GM12865 (cell line): ENCODE results near the gene FMN1.

ENCODE experiments used
- DNase-seq: peaks from one replicate; pipeline ENCODE4 v3.0.0; 2010; ENCODE audit warnings: low read depth
- H3K4me3 ChIP-seq: 2 replicates; pipeline ENCODE4 v1.5.1; 2011; ENCODE audit warnings: mild to moderate bottlenecking, low read depth, low read length, control low read depth
- CTCF ChIP-seq: IDR thresholded peaks from 2 replicates; pipeline ENCODE4 v1.5.1; 2011; ENCODE audit warnings: low read length, control low read depth, low read depth, inconsistent platforms; ENCODE audit not compliant: insufficient read depth; ENCODE audit errors: missing control alignments

FMN1 gene

DNA sequence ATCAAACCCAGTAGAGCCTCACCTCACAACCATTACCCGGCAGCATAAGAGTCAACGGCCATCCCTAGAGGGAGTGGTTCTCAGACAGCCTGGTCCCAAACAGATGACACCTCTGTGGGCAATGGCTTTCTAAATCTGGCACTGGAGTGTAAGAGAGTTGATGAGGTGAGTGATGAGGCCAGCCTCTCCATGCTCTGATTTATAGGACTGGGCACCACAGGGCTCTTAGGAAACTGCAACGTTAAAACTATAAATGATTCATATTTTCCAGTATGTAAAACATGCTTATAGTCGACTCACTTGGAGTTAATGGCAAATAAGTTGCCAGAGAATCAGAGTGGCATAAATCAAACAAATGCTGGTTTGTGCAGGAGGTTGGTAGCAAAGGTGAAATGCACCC, 289.0 kb downstream of the FMN1 start:
- H3K4me3 ChIP-seq, result no peak overlapping the region
- TF ChIP-seq CTCF, result no peak
- DNase-seq, result no peak

DNA sequence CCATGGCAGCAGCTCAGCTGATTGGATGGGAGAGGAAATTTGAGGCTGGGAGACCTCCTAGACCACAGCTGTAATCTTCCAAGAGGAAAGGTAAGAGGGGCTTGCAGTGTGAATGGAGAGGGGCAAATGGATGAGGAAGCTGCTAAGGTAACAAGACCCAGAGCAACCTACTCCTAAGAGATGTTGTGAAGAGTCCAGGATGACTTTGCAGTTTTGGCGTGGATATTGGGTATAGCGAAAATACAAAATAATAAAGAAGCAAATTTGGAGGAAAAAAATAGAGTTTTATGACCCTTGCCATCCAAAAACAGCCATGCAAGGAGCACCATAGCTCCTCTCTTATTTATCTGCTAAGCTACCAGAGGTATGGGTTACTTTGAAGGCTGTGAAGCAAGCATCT, 290.1 kb downstream of the FMN1 start:
- H3K4me3 ChIP-seq, result no peak overlapping the region
- TF ChIP-seq CTCF, result no peak
- DNase-seq, result no peak

GRCh38 chr15:32903591-32904290, 290.8 kb downstream of the FMN1 start:
- no peak for DNase-seq
- no peak overlapping the region for H3K4me3 ChIP-seq
- no peak for TF ChIP-seq CTCF

- H3K4me3 ChIP-seq, result no peak overlapping the region
- DNase-seq, result no peak
- no peak for TF ChIP-seq CTCF
These were observed 292.5 kb downstream of the FMN1 start for GRCh38 chr15:32901995-32902394.

DNA sequence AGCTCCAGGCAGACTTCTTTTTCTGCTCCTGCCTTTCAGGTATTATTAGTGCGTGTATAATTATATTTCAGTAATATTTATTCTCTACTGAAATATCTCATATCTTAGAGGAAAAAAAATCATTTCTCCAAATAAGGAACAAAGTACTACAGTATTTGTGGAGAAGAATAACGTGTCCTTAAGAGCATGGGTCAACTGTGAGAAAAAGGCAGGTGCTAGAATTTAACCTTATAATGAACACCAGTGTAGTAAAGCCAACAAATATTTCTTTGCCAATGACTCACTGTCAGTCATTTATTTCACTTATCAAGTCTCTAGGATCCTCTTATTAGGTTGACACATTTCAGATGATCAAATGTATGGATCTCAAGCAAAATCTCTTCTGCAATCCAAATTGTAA, 293.3 kb downstream of the FMN1 start:
- DNase-seq, result no peak
- TF ChIP-seq CTCF, result no peak

DNA sequence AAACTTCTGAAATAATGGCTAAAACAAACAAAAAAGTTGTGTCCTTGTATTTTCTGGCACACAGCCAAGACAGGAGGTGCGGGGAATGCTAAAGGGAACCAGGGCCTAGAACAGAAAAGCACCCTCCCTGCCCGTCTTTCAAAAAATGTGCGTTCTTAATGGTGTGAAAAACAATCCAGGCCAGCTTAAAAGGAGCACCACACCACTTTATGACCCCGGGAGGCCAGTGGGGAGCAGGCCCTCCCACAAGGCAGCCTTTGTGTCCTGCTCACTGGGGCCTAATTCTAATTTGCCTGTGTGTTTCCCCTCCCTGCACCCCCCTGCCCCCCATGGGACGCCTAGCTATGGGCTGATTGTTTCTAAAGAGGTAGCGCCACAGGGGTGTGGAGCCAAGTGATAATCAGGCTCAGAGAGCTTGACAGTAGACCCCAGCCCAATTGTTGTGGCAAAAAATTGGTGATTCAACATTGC, 295.4 kb downstream of the FMN1 start:
- peak; percentile 21 for DNase-seq
- no peak for TF ChIP-seq CTCF

More for the DNA sequence above, 293.3 kb downstream of the FMN1 start:
- no peak overlapping the region for H3K4me3 ChIP-seq

DNA sequence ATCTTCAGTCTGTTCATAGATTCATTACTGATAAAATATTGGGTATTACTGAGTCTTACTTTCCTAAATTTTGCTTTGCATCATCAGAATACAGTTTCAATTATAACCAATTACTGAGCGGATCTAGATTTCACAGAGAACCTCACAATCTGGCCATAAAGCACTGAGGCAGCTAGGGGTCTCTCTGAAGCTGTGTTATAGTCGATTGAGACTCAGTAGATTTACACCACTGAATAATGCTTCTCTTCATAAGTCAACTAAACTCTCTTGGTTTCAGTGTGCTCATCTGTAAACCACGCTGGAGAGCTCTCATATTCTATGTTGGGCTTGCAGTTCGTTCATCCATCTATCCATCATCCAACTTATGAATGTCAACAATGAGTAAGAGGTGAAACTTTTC, 296.1 kb downstream of the FMN1 start:
- TF ChIP-seq CTCF, result no peak
- peak; percentile 9 for DNase-seq
- H3K4me3 ChIP-seq, result no peak overlapping the region

More for the DNA sequence above, 295.4 kb downstream of the FMN1 start:
- no peak overlapping the region for H3K4me3 ChIP-seq
